OCI-LY7 (cell line): ENCODE results near the gene ADARB2.

Experiments
- EZH2phosphoT487 ChIP-seq: fragments of 200-600 bp; sonication (generic); IDR thresholded peaks from 2 replicates; pipeline ENCODE4 v1.6.1; 2018; ENCODE audit warnings: low read depth, borderline replicate concordance, mild to moderate bottlenecking, mixed run types, antibody characterized with exemption, low read length, moderate library complexity, mixed read lengths
- TF ChIP-seq, protein P1 (sequence below): fragments of 200-600 bp; sonication (generic); conservative IDR thresholded peaks from 2 replicates; pipeline ENCODE4 v1.5.1; 2014; ENCODE audit warnings: mild to moderate bottlenecking, antibody characterized with exemption, low read length, moderate library complexity, mixed read lengths

DNA sequence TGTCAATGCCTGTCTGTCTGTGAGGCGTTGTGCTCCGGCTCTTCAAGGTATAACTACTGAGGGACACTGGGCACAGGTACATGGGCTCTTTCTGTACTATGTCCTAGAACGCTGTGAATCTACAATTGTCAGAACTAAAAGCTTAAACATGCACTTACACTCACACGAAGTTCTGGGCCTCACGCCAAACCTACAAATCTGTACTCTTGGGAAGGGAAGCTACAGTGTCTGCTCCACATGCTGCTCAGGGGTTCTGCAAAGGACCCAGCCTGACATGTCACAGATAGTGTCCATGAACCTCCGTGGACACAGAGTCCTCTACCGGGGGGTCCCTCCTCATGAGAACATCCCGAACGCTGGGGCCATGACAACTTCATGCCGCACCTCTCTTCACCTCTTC, 412.4 kb downstream of the ADARB2 start:
- TF ChIP-seq, protein P1, sequence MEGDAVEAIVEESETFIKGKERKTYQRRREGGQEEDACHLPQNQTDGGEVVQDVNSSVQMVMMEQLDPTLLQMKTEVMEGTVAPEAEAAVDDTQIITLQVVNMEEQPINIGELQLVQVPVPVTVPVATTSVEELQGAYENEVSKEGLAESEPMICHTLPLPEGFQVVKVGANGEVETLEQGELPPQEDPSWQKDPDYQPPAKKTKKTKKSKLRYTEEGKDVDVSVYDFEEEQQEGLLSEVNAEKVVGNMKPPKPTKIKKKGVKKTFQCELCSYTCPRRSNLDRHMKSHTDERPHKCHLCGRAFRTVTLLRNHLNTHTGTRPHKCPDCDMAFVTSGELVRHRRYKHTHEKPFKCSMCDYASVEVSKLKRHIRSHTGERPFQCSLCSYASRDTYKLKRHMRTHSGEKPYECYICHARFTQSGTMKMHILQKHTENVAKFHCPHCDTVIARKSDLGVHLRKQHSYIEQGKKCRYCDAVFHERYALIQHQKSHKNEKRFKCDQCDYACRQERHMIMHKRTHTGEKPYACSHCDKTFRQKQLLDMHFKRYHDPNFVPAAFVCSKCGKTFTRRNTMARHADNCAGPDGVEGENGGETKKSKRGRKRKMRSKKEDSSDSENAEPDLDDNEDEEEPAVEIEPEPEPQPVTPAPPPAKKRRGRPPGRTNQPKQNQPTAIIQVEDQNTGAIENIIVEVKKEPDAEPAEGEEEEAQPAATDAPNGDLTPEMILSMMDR = no peak
- no peak for TF ChIP-seq EZH2phosphoT487
